H9 (cell line): Measurements from ENCODE around the gene CASP14. TPM values are rescaled to one million over a fixed set of nuclear protein-coding genes. Genes with fewer than 3 reads are reported as not detected.

Experiments
- DNase-seq: peaks from one replicate; pipeline ENCODE4 v3.0.0-alpha.2; 2017
- H2AFZ ChIP-seq: one replicate; pipeline ENCODE4 v1.6.1; 2013; ENCODE audit warnings: mild to moderate bottlenecking, low read length, control low read depth, moderate library complexity
- H2AK5ac ChIP-seq: 2 replicates; pipeline ENCODE4 v1.6.1; 2013; ENCODE audit warnings: low read length, control low read depth, mixed read lengths; ENCODE audit not compliant: insufficient read length
- H2BK120ac ChIP-seq: one replicate; pipeline ENCODE4 v1.6.1; 2013; ENCODE audit warnings: low read depth, mild to moderate bottlenecking, low read length, control low read depth, inconsistent platforms; ENCODE audit not compliant: poor library complexity, severe bottlenecking
- H2BK12ac ChIP-seq: 2 replicates; pipeline ENCODE4 v1.6.1; 2013; ENCODE audit warnings: low read length, control low read depth, mixed read lengths, low read depth; ENCODE audit not compliant: insufficient read length
- H2BK15ac ChIP-seq: 2 replicates; pipeline ENCODE4 v1.6.1; 2013; ENCODE audit warnings: low read depth, low read length, control low read depth
- H2BK20ac ChIP-seq: one replicate; pipeline ENCODE4 v1.6.1; 2013; ENCODE audit warnings: low read depth, mild to moderate bottlenecking, low read length, control low read depth, inconsistent platforms; ENCODE audit not compliant: poor library complexity, severe bottlenecking
- H2BK5ac ChIP-seq: 2 replicates; pipeline ENCODE4 v1.6.1; 2013; ENCODE audit warnings: low read length, control low read depth, mixed read lengths; ENCODE audit not compliant: insufficient read length
- H3K14ac ChIP-seq: 2 replicates; pipeline ENCODE4 v1.6.1; 2013; ENCODE audit warnings: low read length, control low read depth; ENCODE audit not compliant: insufficient read depth
- H3K18ac ChIP-seq: 2 replicates; pipeline ENCODE4 v1.6.1; 2013; ENCODE audit warnings: low read depth, mild to moderate bottlenecking, mixed read lengths, low read length, control low read depth; ENCODE audit not compliant: insufficient read length
- H3K23ac ChIP-seq: 2 replicates; pipeline ENCODE4 v1.6.1; 2013; ENCODE audit warnings: low read length, control low read depth, mixed read lengths, low read depth; ENCODE audit not compliant: insufficient read length
- H3K23me2 ChIP-seq: 2 replicates; pipeline ENCODE4 v1.6.1; 2013; ENCODE audit warnings: low read depth, mild to moderate bottlenecking, mixed read lengths, low read length, control low read depth; ENCODE audit not compliant: insufficient read length, poor library complexity, severe bottlenecking
- H3K27ac ChIP-seq: 2 replicates; pipeline ENCODE4 v1.5.1; 2013; ENCODE audit warnings: low read length, control low read depth, mixed read lengths, low read depth; ENCODE audit not compliant: insufficient read length
- H3K27me3 ChIP-seq: 2 replicates; pipeline ENCODE4 v1.6.1; 2013; ENCODE audit warnings: low read length, control low read depth, inconsistent platforms; ENCODE audit not compliant: insufficient read depth
- H3K4ac ChIP-seq: 2 replicates; pipeline ENCODE4 v1.6.1; 2013; ENCODE audit warnings: low read depth, mild to moderate bottlenecking, control low read depth, inconsistent platforms, low read length, moderate library complexity
- H3K4me1 ChIP-seq: 2 replicates; pipeline ENCODE4 v1.6.1; 2013; ENCODE audit warnings: low read length, control low read depth, inconsistent platforms; ENCODE audit not compliant: insufficient read depth
- H3K4me2 ChIP-seq: 2 replicates; pipeline ENCODE4 v1.6.1; 2013; ENCODE audit warnings: low read length, control low read depth, mixed read lengths; ENCODE audit not compliant: insufficient read length, insufficient read depth
- H3K56ac ChIP-seq: 2 replicates; pipeline ENCODE4 v1.6.1; 2013; ENCODE audit warnings: low read depth, mild to moderate bottlenecking, mixed read lengths, low read length, control low read depth; ENCODE audit not compliant: insufficient read length
- H3K79me1 ChIP-seq: 2 replicates; pipeline ENCODE4 v1.6.1; 2013; ENCODE audit warnings: low read depth, mild to moderate bottlenecking, moderate library complexity, low read length, control low read depth, inconsistent platforms; ENCODE audit not compliant: insufficient read depth, poor library complexity, severe bottlenecking
- H3K79me2 ChIP-seq: 2 replicates; pipeline ENCODE4 v1.6.1; 2013; ENCODE audit warnings: low read length, control low read depth, inconsistent platforms; ENCODE audit not compliant: insufficient read depth
- H3K9ac ChIP-seq: 2 replicates; pipeline ENCODE4 v1.6.1; 2013; ENCODE audit warnings: low read length, control low read depth, mixed read lengths; ENCODE audit not compliant: insufficient read length; ENCODE audit errors: extremely low read depth
- H3K9me3 ChIP-seq: one replicate; pipeline ENCODE4 v1.6.1; 2013; ENCODE audit warnings: low read depth, low read length, inconsistent platforms; ENCODE audit not compliant: control insufficient read depth
- H3T11ph ChIP-seq: one replicate; pipeline ENCODE4 v1.6.1; 2013; ENCODE audit warnings: mild to moderate bottlenecking, low read length, control low read depth, inconsistent platforms
- H4K20me1 ChIP-seq: one replicate; pipeline ENCODE4 v1.6.1; 2013; ENCODE audit not compliant: control insufficient read depth, insufficient read length, insufficient read depth
- H4K5ac ChIP-seq: 2 replicates; pipeline ENCODE4 v1.6.1; 2013; ENCODE audit warnings: low read depth, mild to moderate bottlenecking, mixed read lengths, low read length, control low read depth; ENCODE audit not compliant: insufficient read length
- H4K8ac ChIP-seq: replicated peaks from 2 replicates; pipeline ENCODE4 v1.6.1; 2013; ENCODE audit warnings: low read length, control low read depth, mixed read lengths, low read depth; ENCODE audit not compliant: insufficient read length
- H4K91ac ChIP-seq: 2 replicates; pipeline ENCODE4 v1.6.1; 2013; ENCODE audit warnings: low read depth, mild to moderate bottlenecking, moderate library complexity, mixed read lengths, low read length, control low read depth; ENCODE audit not compliant: insufficient read length
- H3K27ac Mint-ChIP-seq, 3 experiments: 2 replicates in 2 of 3; 3 replicates in 1 of 3; pipeline ENCODE4 v1.8.0; 2020 to 2021; ENCODE audit warnings: mixed read lengths in 3 of 3, mild to moderate bottlenecking in 1 of 3, moderate library complexity in 1 of 3
- H3K27me3 Mint-ChIP-seq: 2 replicates; pipeline ENCODE4 v1.8.0; 2021; ENCODE audit warnings: low read depth, mild to moderate bottlenecking, moderate library complexity, mixed read lengths
- H3K36me3 Mint-ChIP-seq, 3 experiments: 2 replicates in 2 of 3; 3 replicates in 1 of 3; pipeline ENCODE4 v1.8.0; 2020 to 2021; ENCODE audit warnings: low read depth in 3 of 3, mixed read lengths in 3 of 3; ENCODE audit not compliant: insufficient read depth in 1 of 3
- H3K4me1 Mint-ChIP-seq, 2 experiments: 2 replicates each; pipeline ENCODE4 v1.8.0; 2020; ENCODE audit warnings: mixed read lengths in 2 of 2
- H3K4me3 Mint-ChIP-seq, 2 experiments: 2 replicates in 1 of 2; 3 replicates in 1 of 2; pipeline ENCODE4 v1.8.0; 2020 to 2021; ENCODE audit warnings: mild to moderate bottlenecking in 2 of 2, mixed read lengths in 2 of 2, moderate library complexity in 1 of 2
- H3K9me3 Mint-ChIP-seq, 2 experiments: 2 replicates in 1 of 2; 3 replicates in 1 of 2; pipeline ENCODE4 v1.8.0; 2020; ENCODE audit warnings: mild to moderate bottlenecking in 2 of 2, mixed read lengths in 2 of 2, moderate library complexity in 1 of 2
- CTCF ChIP-seq: fragments of 200-600 bp; sonication (generic); conservative IDR thresholded peaks from 3 replicates; pipeline ENCODE4 v1.8.0; 2021; ENCODE audit warnings: antibody characterized with exemption, mild to moderate bottlenecking
- WGBS: extraction: QIAGEN DNeasy Blood & Tissue Kit; methylation state at CpG from one replicate; pipeline ENCODE4 v1.1.7; 2013; ENCODE audit warnings: missing lambda C conversion rate, low lambda C conversion rate, mixed read lengths; ENCODE audit not compliant: insufficient read length; ENCODE audit errors: extremely low coverage; 5-methylcytosine and 5-hydroxymethylcytosine counted together
- total RNA-seq: library from RNA; stranded (reverse); gene quantifications from 2 replicates; pipeline ENCODE4 v1.2.1, GENCODE V29; 2021

Gene CASP14
- total RNA-seq, 1 experiment from 2014 or later = not detected

- H3K27ac ChIP-seq = no peak overlapping the region
- TF ChIP-seq CTCF = no peak
- Mint-ChIP-seq H3K27ac (no peak overlapping the region), H3K36me3 (no peaks in the 10 kb centered on the region), H3K9me3 (peaks cover 0 to 38% of the 10 kb centered on the region in 2 experiments; a peak in 2 of 5 replicates), H3K4me1 (no peaks in the 10 kb centered on the region), H3K27me3 (peaks cover 40% of the 10 kb centered on the region), H3K4me3 (no peak overlapping the region)
- H3K9ac ChIP-seq = no peak overlapping the region
- no peaks in the 10 kb centered on the region for H3K79me2 ChIP-seq
- no peak overlapping the region for H2BK20ac ChIP-seq
- no CpG with 5 or more reads among the region's 11 CpGs for WGBS
- no peak overlapping the region for H3K56ac ChIP-seq
- no peak overlapping the region for H2BK12ac ChIP-seq
- DNase-seq = no peak
- H4K91ac ChIP-seq = no peak overlapping the region
- H3T11ph ChIP-seq = no peak overlapping the region
- H4K5ac ChIP-seq = no peak overlapping the region
- no peaks in the 10 kb centered on the region for H3K27me3 ChIP-seq
- H3K23ac ChIP-seq = no peak overlapping the region
- H3K4ac ChIP-seq = no peak overlapping the region
- no peaks in the 10 kb centered on the region for H3K79me1 ChIP-seq
- no peaks in the 10 kb centered on the region for H4K20me1 ChIP-seq
- no peak overlapping the region for H3K4me2 ChIP-seq
- H3K14ac ChIP-seq = no peak overlapping the region
- no peaks in the 10 kb centered on the region for H3K23me2 ChIP-seq
- H2AK5ac ChIP-seq = no peak overlapping the region
- H3K9me3 ChIP-seq = no peaks in the 10 kb centered on the region
- H2BK5ac ChIP-seq = no peak overlapping the region
- H3K18ac ChIP-seq = no peak overlapping the region
- H3K4me1 ChIP-seq = no peaks in the 10 kb centered on the region
- H2BK15ac ChIP-seq = no peak overlapping the region
- no peak overlapping the region for H2BK120ac ChIP-seq
- H4K8ac ChIP-seq = no peak overlapping the region
- H2AFZ ChIP-seq = no peak overlapping the region
Measured at GRCh38 chr19:15087182-15087581, 37.9 kb downstream of the CASP14 start.
